Activated CD8-positive, alpha-beta memory T cell treated with anti-CD3 and anti-CD28 coated beads, Interleukin-2, amount 50 U/mL, for 4 hours (primary cell): ENCODE results near the gene MYCBP2.
"Not testable (repeated sequence)": the region's sequence is repeated elsewhere in the genome, so short reads cannot be mapped to it uniquely, and the experiment has no call there.

ENCODE experiments used
- DNase-seq: peaks from one replicate; pipeline ENCODE4 v3.0.0-alpha.2; 2020

The MYCBP2 gene

GRCh38 chr13:77333594-77333993 is 6.7 kb upstream of the MYCBP2 start:
- DNase-seq, result no peak

- DNase-seq, result no peak
Observed at GRCh38 chr13:77331421-77331820, 4.5 kb upstream of the MYCBP2 start.

DNA sequence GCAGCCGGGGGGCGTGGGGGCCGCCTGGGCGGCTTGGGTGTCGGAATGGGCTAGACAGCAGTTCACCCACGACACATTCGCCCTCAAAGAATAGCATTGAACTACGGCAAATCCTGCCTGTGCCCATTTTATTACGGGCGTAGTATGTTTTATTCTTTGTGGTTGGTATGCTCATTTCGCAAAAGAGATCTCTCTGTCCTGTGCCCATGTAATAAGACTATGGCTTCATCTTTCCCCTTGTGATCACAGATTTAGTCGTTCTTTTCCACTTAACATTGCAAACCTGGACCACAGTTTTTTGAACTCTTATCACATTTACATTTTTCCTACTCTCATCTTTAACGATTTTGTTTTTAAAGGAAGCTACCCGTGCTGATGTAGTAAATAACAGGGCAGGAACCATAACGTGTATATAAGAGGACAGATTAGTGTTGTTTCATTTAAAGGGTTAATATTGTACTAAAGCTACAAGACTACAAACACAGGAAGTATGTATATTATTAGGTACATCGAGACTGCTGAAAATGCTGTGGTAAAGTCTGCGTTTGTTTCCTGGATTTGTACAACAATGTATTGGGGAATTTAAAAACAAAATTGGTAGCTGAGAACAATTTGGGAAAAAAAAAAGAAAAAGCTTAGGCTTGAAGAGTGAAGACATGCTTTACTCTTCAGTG is 3.2 kb upstream of the MYCBP2 start:
- no peak for DNase-seq

GRCh38 chr13:77329133-77329910 is 2.4 kb upstream of the MYCBP2 start:
- peak; percentile 81 for DNase-seq

- DNase-seq, result no peak
Observed at GRCh38 chr13:77328819-77329132, 1.9 kb upstream of the MYCBP2 start.

GRCh38 chr13:77325371-77325980 is 1.4 kb downstream of the MYCBP2 start:
- DNase-seq, result no peak

DNA sequence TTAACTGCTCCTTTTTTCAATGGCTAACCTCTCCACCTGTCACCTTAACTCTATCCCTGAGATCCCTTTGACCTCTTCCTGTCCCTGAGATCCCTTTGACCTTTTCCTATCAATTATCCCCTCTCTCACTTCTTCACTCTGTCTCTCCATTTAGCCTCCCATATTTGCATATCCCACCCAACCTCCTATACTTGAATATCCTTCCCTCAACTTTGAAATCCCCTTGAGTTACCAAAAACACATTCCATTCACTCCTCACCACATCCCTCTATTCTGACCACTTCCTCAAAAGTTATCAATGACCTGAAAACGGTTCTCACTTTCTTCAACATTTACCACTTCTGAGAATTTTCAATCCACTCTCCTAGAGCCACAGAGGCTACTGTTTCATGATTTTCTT is 3.0 kb downstream of the MYCBP2 start:
- no peak for DNase-seq

DNA sequence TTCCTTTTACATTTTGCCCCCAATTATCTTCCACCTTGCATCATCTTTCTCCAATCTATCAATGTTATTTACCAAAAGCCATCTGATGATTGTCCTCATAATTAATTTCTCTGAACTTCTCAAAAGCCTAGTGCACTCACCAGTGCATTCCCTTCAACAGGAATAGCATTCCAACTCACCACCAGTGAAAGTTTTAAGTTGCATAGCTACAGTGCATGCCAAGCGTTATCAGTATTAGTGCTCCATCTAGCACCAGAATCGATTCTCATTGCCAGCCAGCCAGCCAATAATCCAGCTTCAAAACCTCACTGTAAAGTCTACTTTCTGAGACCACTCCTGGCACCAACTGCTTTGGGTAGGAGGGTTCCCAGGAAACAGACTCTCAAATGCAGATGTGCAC is 7.4 kb downstream of the MYCBP2 start:
- DNase-seq, result no peak

GRCh38 chr13:77318741-77319140 is 8.2 kb downstream of the MYCBP2 start:
- DNase-seq, result no peak

DNA sequence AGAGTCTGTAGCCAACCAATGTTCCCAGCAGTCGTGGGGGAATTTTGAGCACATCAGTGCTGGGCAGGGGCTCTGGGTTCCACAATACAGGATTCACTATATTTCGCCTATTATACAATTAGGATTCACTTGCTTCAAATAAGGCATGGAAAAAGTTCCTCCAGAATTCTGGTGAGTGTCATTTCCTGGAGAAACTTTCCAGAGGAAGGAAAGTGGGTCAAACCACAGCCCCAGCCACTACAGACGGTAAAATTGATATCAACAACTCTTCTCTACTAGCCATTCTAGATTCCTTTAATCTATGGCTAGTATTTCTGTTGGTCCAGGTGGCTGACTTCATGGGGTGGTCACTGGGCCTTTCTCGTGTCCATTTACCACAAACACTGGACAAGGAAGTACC is 10.5 kb downstream of the MYCBP2 start:
- no peak for DNase-seq

- DNase-seq, result not testable (repeated sequence)
Observed at GRCh38 chr13:77315509-77315908, 11.4 kb downstream of the MYCBP2 start.

GRCh38 chr13:77313923-77314322 is 13.0 kb downstream of the MYCBP2 start:
- DNase-seq, result no peak

- DNase-seq, result no peak
Observed at GRCh38 chr13:77312311-77312710, 14.6 kb downstream of the MYCBP2 start.

DNA sequence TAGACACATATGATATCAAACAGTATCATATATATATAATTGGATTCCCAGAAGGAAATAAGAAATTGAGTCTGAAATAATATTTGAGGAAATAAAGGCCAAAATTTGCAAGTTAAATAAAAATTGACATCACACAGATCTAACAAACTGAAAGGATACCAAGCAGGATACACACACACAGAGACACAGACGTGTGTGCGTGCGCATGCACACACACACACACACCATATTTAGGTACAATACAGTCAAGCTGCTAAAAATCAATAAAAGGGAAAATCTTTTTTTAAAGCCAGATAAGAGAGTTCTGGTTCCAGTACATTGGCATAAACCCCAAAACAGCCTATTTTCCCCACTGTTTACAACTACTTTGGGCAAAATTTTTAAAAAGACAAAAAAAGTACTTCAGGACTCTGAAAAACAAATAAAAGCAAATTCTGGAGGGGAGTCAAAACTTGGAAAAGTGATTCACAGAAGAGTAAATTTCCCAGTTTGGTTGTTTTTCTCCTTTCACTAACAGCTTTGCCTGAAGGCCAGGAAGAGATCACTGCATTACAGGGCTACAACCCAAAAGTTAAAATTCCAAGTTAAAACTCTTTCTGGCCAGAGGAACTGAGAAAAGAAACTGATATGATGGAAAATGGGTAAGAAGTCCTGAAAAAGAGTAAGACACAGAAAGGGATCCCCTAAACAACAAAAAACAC is 16.2 kb downstream of the MYCBP2 start:
- DNase-seq, result no peak

- DNase-seq, result no peak
Observed at GRCh38 chr13:77310161-77310560, 16.7 kb downstream of the MYCBP2 start.

DNA sequence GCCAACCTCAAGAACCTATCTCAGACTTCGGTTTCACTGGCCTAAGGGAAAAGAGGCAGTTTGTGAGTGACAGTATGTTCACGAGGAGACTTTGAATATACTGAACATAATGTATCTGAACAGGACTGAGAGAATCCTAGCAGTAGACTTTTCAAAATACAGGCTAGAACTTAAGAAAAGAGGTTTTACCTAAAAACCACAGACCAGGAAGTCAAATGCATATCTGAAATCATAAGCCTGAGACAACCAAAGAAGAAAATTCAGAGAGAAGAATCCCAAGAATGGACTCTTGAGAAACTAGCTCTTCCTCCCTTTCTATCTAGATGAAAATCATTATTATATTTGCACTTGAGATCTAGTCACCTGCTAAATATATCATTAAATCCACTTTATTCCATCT is 17.6 kb downstream of the MYCBP2 start:
- no peak for DNase-seq

GRCh38 chr13:77306458-77306857 is 20.4 kb downstream of the MYCBP2 start:
- no peak for DNase-seq

DNA sequence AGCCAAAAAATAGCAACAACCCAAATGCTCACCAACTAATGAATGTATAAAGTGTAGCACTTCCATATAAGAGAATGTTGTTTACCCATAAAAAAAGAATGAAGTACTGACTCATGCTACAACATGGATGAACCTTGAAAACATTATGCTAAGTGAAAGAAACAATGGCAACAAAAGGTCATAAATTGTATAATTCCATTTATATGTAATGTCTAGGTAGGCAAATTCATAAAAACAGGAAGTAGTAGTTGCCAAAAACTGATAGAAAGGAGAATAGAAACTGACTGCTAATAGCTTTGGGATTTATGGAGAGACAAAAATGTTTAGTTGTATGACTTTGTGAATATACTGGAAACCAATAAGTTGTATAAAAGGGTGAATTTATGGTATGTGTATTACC is 21.6 kb downstream of the MYCBP2 start:
- DNase-seq, result no peak

DNA sequence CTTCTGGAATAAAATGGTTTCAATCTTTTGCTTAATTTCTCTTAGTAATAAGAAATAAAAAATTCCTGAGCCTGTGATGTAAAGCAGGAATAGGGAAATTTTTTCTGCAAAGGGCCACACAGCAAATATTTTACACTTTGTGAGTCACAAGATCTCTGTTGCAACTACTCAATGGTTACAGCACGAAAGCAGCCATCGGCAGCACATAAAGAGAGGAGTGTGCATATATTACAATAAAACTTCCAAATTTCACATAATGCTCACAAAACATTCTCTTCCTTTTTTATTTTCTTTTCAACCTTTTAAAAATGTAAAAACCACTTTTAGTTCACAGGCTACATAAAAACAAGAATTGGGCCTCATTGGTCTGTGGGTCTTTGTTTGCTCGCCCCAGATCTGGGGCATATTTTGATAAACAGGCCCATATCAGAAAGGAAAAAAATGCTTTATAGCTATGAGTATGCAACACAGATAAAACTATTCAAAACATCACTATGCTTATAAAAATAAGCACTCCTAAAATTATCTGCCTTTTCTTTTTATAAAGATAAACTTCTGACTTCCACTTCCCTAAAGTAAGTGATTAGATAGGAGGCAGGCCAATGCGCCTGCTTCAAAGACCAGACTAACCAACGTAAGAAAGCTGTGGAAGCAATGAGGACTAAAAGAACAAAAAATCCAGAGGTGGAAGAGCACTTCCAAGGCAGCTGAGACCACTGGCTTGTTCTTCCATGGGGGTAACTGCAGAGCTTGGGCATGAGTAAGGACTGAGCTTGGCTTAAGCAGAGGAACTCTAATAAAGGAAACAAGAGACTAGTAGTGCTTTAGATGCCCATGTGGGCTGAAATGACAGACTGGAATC is 26.5 kb downstream of the MYCBP2 start:
- no peak for DNase-seq

GRCh38 chr13:77299587-77299986 is 27.3 kb downstream of the MYCBP2 start:
- DNase-seq, result no peak

GRCh38 chr13:77298426-77298825 is 28.5 kb downstream of the MYCBP2 start:
- no peak for DNase-seq

- DNase-seq, result no peak
Observed at GRCh38 chr13:77291774-77292173, 35.1 kb downstream of the MYCBP2 start.

GRCh38 chr13:77290342-77290741 is 36.6 kb downstream of the MYCBP2 start:
- no peak for DNase-seq
